ENCODE data around the gene RPTN. TPM values are rescaled to one million over a fixed set of nuclear protein-coding genes. Genes with fewer than 3 reads are reported as not detected.

RPTN gene
- total RNA-seq, 4 donors from 2014 or later, result 0.16 to 0.22 TPM; not detected in 2

DNA sequence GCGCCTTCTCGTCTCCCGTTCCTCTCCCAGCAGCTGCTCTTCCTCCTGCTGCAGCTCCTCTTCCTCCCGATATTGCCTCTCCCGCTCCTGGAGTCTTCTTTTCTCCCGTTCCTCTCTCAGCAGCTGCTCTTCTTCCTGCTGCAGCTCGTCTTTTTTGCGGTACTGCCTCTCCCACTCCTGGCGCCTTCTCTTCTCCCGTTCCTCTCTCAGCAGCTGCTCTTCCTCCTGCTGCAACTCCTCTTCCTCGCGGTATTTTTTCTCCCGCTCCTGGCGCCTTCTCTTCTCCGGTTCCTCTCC is 49.1 kb downstream of the RPTN start:
- TF ChIP-seq, protein P1, sequence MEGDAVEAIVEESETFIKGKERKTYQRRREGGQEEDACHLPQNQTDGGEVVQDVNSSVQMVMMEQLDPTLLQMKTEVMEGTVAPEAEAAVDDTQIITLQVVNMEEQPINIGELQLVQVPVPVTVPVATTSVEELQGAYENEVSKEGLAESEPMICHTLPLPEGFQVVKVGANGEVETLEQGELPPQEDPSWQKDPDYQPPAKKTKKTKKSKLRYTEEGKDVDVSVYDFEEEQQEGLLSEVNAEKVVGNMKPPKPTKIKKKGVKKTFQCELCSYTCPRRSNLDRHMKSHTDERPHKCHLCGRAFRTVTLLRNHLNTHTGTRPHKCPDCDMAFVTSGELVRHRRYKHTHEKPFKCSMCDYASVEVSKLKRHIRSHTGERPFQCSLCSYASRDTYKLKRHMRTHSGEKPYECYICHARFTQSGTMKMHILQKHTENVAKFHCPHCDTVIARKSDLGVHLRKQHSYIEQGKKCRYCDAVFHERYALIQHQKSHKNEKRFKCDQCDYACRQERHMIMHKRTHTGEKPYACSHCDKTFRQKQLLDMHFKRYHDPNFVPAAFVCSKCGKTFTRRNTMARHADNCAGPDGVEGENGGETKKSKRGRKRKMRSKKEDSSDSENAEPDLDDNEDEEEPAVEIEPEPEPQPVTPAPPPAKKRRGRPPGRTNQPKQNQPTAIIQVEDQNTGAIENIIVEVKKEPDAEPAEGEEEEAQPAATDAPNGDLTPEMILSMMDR (IDR thresholded peaks at IDR 0.05; ENCODE audit: low read depth), result no peak

DNA sequence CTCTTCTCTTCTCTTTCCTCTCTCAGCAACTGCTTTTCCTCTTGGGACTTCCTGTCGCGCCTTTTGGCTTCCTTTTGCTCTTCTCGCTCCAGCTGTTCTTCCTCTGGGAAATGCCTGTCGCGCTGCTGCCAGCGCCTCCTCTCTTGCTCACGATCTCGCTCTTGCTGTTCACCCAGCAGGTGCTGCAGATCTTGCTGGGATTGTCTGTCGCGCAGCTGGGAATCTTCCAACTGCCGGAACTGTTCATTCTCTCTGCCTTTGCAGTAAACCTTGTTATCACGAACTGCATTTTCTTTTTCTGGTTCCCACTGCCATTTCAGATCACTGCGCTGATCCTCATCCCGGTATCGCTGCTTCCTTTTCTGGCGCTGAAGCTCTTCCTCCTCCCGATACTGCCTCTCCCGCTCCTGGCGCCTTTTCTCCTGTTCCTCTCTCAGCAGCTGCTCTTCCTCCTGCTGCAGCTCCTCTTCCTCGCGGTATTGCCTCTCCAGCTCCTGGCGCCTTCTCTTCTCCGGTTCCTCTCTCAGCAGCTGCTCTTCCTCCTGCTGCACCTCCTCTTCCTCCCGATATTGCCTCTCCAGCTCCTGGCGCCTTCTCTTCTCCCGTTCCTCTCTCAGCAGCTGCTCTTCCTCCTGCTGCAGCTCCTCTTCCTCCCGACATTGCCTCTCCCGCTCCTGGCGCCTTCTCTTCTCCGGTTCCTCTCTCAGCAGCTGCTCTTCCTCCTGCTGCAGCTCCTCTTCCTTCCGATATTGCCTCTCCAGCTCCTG is 49.6 kb downstream of the RPTN start:
- TF ChIP-seq, protein P1 (IDR thresholded peaks at IDR 0.05; ENCODE audit: low read depth), result no peak

DNA sequence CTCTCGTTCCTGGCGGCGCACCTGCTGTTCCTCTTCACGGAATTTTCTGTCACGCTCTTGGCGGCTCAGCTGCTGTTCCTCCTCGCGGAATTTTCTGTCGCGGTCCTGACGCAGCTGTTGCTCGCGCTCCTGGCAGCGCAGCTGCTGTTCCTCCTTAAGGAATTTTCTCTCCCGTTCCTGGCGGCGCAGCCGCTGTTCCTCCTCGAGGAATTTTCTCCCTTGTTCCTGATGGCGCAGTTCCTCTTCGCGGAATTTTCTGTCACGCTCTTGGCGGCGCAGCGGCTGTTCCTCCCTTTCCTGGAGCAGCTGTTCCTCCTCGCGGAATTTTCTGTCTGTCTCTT is 50.2 kb downstream of the RPTN start:
- TF ChIP-seq, protein P1 (IDR thresholded peaks at IDR 0.05; ENCODE audit: low read depth), result no peak

DNA sequence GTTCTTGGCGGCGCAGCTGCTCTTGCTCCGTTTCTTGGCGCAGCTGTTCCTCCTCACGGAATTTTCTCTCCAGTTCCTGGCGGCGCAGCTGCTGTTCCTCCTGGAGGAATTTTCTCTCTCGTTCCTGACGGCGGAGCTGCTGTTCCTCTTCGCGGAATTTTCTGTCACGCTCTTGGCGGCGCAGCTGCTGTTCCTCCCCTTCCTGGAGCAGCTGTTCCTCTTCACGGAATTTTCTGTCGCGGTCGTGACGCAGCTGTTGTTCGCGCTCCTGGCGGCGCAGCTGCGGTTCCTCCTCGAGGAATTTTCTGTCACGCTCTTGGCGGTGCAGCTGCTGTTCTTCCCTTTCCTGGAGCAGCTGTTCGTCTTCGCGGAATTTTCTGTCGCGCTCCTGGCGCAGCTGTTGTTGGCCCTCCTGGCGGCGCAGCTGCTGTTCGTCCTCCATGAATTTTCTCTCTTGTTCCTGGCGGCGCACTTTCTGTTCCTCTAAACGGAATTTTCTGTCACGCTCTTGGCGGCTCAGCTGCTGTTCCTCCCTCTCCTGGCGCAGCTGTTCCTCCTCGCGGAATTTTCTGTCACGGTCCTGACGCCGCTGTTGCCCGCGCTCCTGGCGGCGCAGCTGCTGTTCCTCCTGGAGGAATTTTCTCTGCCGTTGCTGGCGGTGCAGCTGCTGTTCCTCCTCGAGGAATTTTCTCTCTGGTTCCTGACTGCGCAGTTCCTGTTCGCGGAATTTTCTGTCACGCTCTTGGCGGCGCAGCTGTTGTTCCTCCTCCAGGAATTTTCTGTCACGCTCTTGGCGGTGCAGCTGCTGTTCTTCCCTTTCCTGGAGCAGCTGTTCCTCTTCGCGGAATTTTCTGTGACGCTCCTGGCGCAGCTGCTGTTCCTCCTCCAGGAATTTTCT is 50.8 kb downstream of the RPTN start:
- TF ChIP-seq, protein P1 (IDR thresholded peaks at IDR 0.05; ENCODE audit: low read depth), result no peak

DNA sequence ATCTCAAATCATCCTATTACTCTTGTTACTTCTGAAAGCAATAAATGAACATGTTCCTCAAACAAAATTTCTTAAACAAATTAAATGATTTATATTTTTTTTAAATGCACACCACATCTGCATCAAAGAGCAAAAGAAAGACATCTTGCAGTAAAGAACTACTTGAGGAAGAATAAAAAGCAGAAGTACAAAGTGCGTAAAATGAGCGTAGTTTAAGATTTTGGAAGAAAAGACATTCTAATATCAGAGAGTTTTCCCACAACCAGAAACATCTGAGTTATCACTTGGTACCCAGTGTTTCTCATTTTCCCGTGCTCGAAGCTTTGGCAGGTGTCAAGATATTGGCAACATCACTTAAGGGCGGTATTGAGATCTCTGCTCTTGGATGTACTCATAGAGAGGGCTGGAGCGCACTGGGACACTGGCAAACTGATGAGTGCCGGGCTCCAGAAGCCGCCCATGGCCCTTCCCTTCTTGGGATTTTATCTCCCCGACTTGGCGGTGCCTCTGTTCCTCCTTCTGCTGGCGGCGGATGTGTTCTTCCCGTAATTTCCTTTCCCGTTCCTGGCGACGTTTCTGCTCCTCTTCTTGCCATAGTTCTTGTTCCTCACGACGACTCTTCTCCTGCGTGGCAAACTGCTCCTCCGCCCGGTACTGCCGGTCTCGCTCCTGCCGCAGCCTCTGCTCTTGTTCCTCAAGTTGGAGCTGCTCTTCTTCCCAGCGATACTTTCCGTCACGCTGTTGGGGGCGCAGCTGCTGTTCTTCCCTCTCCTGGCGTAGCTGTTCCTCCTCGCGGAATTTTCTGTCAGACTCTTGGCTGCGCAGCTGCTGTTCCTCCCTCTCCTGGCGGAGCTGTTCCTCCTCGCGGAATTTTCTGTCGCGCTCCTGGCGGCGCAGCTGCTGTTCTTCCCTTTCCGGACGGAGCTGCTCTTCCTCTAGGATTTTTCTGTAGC is 51.7 kb downstream of the RPTN start:
- TF ChIP-seq, protein P1 (IDR thresholded peaks at IDR 0.05; ENCODE audit: low read depth), result no peak

DNA sequence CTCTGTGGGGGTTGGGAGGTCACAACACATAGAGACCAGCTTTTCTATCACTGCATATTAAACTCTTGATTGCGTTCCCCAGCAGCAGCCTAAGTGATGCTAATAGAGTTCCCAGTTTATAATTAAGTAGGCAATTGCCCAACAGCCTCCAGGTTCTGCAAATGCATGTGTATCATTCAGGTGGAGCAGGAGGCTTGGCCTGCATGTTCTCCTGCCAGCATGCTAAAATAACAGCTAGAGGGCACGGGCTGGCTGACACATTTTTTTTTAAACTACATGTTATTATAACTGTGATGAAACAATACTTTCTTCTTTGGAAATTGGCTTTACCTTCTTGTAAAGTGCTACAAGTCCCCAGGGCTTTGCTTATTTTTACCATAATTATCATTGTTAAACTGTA is 54.2 kb downstream of the RPTN start:
- TF ChIP-seq, protein P1 (IDR thresholded peaks at IDR 0.05; ENCODE audit: low read depth), result no peak

Other genes starting within 250 kb of the RPTN start
- 10 to 100 TPM; 20.7 to 34.2 (median 26.5) TPM for gene THEM4, start 249.7 kb downstream of the RPTN start, total RNA-seq
- gene S100A10, start 165.4 kb downstream of the RPTN start, total RNA-seq, result 100 to 1,000 TPM; 152 to 404 (median 235) TPM
- gene S100A11, start 122.2 kb downstream of the RPTN start, total RNA-seq, result 100 to 1,000 TPM; 116 to 496 (median 319) TPM
- gene TCHHL1, start 70.2 kb downstream of the RPTN start, total RNA-seq, result not detected
- 1 to 10 TPM in 3 of 4 donors, under 1 TPM in 1; 0.82 to 3.4 (median 2.4) TPM for gene TCHH, start 43.8 kb downstream of the RPTN start, total RNA-seq
- gene HRNR, start 65.0 kb upstream of the RPTN start, total RNA-seq, result not detected
- not detected for gene FLG, start 166.0 kb upstream of the RPTN start, total RNA-seq
- under 1 TPM in 1 of 4 donors, not detected in 3; under 0.01 TPM for gene FLG2, start 200.8 kb upstream of the RPTN start, total RNA-seq

Measured in subcutaneous adipose tissue (tissue), 4 donors.